Kasumi-1 (cell line): ENCODE data around the gene TFF1.

Experiments used
- DNase-seq, 2 experiments: peaks; one replicate each; lab custom pipeline; 2025; lab: John Stamatoyannopoulos, UW

The TFF1 gene

DNA sequence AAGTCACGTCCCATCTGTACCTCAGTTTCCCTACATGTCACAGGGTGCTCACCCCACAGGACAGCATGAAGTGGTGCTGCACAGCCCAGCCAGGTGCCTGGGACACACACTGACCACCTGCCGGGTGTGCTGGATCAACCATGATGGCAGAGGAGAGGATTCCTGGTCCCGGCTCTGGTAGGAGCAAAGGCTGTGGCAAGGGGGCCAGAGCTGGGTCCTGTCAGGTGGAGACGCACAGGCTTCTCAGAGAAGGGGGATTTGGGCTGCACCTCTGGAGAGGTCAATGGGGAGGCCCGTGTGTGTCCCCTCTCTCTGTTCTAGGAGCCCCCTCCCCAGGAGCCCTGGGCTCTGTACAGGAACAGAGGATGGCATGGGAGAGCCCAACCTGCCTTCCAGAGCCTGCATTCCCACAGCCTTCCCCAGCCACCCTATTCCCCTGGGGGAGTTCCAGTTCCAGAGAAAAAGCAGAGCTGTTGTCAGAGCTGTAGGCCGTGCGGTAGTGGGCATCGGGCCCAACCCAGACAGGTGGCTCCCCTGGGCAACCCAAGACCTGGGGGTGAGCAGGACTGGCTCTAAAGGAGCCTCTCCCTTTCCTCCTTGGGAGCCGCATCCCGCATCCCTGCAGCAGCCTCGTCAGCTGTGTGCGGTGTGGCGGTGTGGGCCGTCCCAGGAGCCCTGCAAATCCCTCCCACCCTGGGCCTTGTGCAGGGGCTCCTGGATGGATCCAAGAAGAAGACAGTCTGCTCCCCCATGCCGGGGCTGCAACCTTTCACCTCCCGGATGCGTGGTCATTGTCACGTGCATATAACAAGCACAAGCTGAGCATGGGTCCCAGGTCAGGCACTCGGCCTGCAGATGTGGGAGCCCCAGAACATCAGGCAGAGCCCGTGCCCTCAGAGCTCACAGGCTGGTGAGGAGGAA is 48.2 kb downstream of the TFF1 start:
- no peak for DNase-seq

DNA sequence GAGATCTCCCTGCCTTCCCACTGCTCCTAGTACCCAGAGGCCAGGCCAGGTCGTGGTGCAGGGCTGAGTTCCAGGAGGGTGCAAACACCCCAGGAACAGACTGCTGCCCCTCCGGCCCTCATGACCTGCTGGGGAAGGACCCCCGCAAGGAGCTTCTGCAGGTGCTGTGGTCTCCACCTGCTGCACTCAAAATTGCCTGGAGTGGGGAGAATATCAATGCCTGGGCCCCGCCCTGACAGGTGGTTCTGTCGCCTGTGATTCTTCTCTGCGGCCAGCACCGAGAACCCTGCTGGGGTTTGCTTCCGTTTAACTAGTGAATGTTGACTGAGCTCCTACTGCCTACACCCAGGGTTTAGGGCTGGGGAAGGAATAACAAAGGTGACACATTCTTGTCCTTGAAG is 49.0 kb downstream of the TFF1 start:
- DNase-seq: no peak

- no peak for DNase-seq
These were observed 49.4 kb downstream of the TFF1 start for GRCh38 chr21:42316891-42317290.

GRCh38 chr21:42315296-42315891 is 50.9 kb downstream of the TFF1 start, which contains the start of gene TFF3:
TFF3 (minus strand) TSS chr21:42315409; CDS start chr21:42315374, 35 bp downstream.
- DNase-seq: no peak

DNA sequence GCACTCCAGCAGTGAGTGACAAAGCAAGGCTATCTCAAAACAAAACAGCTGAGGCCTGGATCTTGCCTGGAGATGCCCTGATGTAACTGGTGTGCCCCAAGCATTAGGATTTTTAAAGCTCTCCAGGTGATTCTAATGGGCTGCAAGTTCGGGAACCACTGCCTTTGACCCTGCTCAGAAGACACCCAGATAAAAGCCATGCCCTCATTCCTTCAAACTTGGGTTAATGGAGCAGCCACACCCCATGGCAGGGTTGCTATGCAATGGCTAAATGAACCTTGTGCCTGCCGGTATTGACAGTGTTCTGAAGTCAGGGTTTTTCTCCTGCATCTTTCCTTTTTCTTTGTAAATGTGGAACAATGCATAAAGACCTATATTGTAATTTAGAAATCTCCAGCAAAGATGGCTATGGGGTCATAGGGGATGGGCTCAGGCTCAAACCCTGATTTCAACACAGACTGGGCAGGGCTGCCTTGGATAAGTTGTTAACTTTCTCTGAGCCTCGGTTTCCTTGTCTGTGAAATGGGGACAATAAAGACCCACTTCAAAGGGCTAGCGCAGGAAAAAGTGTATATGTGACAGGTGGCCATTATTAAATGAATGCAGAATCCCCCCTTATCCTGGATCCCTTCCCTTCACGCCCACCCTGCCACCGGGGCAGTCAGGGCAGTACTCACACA is 51.6 kb downstream of the TFF1 start:
- DNase-seq: no peak

DNA sequence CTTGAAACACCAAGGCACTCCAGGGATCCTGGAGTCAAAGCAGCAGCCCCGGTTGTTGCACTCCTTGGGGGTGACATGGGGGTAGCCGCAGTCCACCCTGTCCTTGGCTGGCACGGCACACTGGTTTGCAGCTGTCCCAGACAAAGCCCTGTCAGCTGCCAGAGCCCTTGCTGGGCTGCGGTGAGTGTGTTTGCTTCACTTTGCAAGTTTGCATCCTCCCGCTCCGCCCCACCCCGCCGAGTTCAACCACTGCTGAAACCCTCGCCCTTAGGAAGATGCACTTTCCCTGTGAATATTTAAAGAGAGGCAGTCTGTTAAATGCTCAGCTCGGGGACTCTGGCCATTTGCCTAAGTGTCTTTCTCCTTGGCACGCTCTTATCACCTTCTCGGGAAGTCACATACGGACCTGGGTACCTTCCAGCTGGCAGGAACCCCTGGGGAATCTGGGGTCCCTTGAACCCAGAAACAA is 52.8 kb downstream of the TFF1 start:
- no peak for DNase-seq

DNA sequence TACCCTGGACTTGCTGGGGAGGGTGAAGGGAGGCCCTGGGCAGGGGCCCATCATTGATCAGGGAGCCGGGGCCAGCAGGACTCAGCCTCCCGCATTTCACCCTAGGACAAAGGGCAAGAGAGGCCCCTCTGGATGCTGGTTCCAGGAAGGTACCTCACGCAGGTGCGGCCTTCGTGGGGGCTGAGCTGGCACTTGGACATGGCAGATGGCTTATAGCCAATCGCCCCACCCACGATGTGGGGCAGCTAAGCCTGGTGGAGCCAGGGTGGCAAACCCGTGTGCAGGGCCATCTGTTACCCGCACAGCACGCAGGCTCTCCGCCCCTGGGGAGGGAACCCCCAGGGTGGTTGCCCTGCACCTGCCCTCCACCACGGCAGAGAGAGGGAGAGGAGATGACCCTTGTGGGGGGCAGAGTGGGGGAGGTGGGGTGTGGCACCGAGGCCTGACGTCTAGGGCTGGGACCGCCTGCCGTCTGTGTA is 53.7 kb downstream of the TFF1 start:
- DNase-seq: no peak
